Neural crest cell (in vitro differentiated cells): ENCODE results near the gene PANX2. TPM values are rescaled to one million over a fixed set of nuclear protein-coding genes. Genes with fewer than 3 reads are reported as not detected.

Experiments
- DNase-seq: peaks from one replicate; pipeline ENCODE4 v3.0.0; 2021; ENCODE audit warnings: low read depth, mixed read lengths, low spot score
- H3K27ac Mint-ChIP-seq: one replicate; pipeline ENCODE4 v1.8.0; 2021; ENCODE audit warnings: mild to moderate bottlenecking, mixed read lengths; ENCODE audit not compliant: unreplicated experiment
- H3K27me3 Mint-ChIP-seq: 2 replicates; pipeline ENCODE4 v1.8.0; 2021; ENCODE audit warnings: low read depth, mild to moderate bottlenecking, mixed read lengths
- H3K36me3 Mint-ChIP-seq: 2 replicates; pipeline ENCODE4 v1.8.0; 2021; ENCODE audit warnings: low read depth, mild to moderate bottlenecking, mixed read lengths
- H3K4me1 Mint-ChIP-seq: 2 replicates; pipeline ENCODE4 v1.8.0; 2021; ENCODE audit warnings: mixed read lengths
- H3K4me3 Mint-ChIP-seq: one replicate; pipeline ENCODE4 v1.8.0; 2021; ENCODE audit warnings: mild to moderate bottlenecking, mixed read lengths
- H3K9me3 Mint-ChIP-seq: 2 replicates; pipeline ENCODE4 v1.8.0; 2021; ENCODE audit warnings: mixed read lengths
- CTCF ChIP-seq: fragments of 200-600 bp; sonication (generic); conservative IDR thresholded peaks from 2 replicates; pipeline ENCODE4 v1.5.0; 2021; ENCODE audit warnings: antibody characterized with exemption, mild to moderate bottlenecking
- total RNA-seq: library from RNA; stranded (reverse); gene quantifications from 2 replicates; pipeline ENCODE4 v1.2.1, GENCODE V29; 2021

PANX2 gene
- total RNA-seq, 1 donor from 2014 or later: 2.5 TPM

- Mint-ChIP-seq H3K27me3 (peaks cover 18% of the 10 kb centered on the region), H3K27ac (no peak overlapping the region), H3K4me1 (peaks cover under 1% of the 10 kb centered on the region), H3K9me3 (no peaks in the 10 kb centered on the region), H3K4me3 (peak overlapping the region; percentile 70), H3K36me3 (no peaks in the 10 kb centered on the region)
- DNase-seq: no peak
- TF ChIP-seq CTCF: no peak
Measured at GRCh38 chr22:50174382-50175190, 4.1 kb downstream of the PANX2 start.

GRCh38 chr22:50175191-50175461 lies 4.6 kb downstream of the PANX2 start:
- no peak for TF ChIP-seq CTCF
- DNase-seq: no peak
- no peak overlapping the region for H3K4me3 Mint-ChIP-seq
- peaks cover 18% of the 10 kb centered on the region for H3K27me3 Mint-ChIP-seq
- no peaks in the 10 kb centered on the region for H3K36me3 Mint-ChIP-seq
- H3K9me3 Mint-ChIP-seq: no peaks in the 10 kb centered on the region
- no peak overlapping the region for H3K27ac Mint-ChIP-seq
- peaks cover 4% of the 10 kb centered on the region for H3K4me1 Mint-ChIP-seq

GRCh38 chr22:50175921-50176849 lies 5.7 kb downstream of the PANX2 start:
- Mint-ChIP-seq H3K27me3 (peaks cover 14% of the 10 kb centered on the region), H3K4me1 (peaks cover 4% of the 10 kb centered on the region), H3K9me3 (no peaks in the 10 kb centered on the region), H3K4me3 (peak overlapping the region; percentile 27), H3K36me3 (no peaks in the 10 kb centered on the region), H3K27ac (no peak overlapping the region)
- no peak for DNase-seq
- TF ChIP-seq CTCF: no peak

- H3K27ac Mint-ChIP-seq: no peak overlapping the region
- no peaks in the 10 kb centered on the region for H3K9me3 Mint-ChIP-seq
- H3K27me3 Mint-ChIP-seq: peaks cover 7% of the 10 kb centered on the region
- H3K4me1 Mint-ChIP-seq: peaks cover 4% of the 10 kb centered on the region
- no peak for DNase-seq
- H3K4me3 Mint-ChIP-seq: no peak overlapping the region
- no peaks in the 10 kb centered on the region for H3K36me3 Mint-ChIP-seq
- no peak for TF ChIP-seq CTCF
Measured at GRCh38 chr22:50176850-50177536, 6.5 kb downstream of the PANX2 start.
